HG03064 (cell line): ENCODE measurements around the gene HMG20B.

Source experiments
- ATAC-seq: cut with Tn5 transposase; IDR thresholded peaks from one replicate; pipeline ENCODE4 v1.9.1; 2021; ENCODE audit warnings: low read depth; ENCODE audit not compliant: unreplicated experiment

HMG20B gene

GRCh38 chr19:3617463-3617862 lies 44.7 kb downstream of the HMG20B start:
- no peak for ATAC-seq

GRCh38 chr19:3618144-3618810 lies 45.5 kb downstream of the HMG20B start:
- ATAC-seq, result no peak

- no peak for ATAC-seq
Measured at GRCh38 chr19:3618811-3619630, 46.3 kb downstream of the HMG20B start.

GRCh38 chr19:3619631-3620012 lies 46.9 kb downstream of the HMG20B start:
- no peak for ATAC-seq

GRCh38 chr19:3620145-3620816 lies 47.5 kb downstream of the HMG20B start:
- no peak for ATAC-seq

- ATAC-seq, result no peak
Measured at GRCh38 chr19:3620817-3621547, 48.2 kb downstream of the HMG20B start.

- ATAC-seq, result no peak
Measured at GRCh38 chr19:3621689-3622088, 48.9 kb downstream of the HMG20B start.

GRCh38 chr19:3622224-3622623 lies 49.5 kb downstream of the HMG20B start:
- no peak for ATAC-seq

- no peak for ATAC-seq
Measured at GRCh38 chr19:3623716-3624115, 51.0 kb downstream of the HMG20B start.

- ATAC-seq, result peak; percentile 15
Measured at GRCh38 chr19:3625996-3626472, 53.3 kb downstream of the HMG20B start.

GRCh38 chr19:3626473-3627350 lies 54.0 kb downstream of the HMG20B start, which contains the start of gene CACTIN:
CACTIN (minus strand) TSS chr19:3626790; CDS start chr19:3626762, 28 bp downstream.
- ATAC-seq, result peak; percentile 71

- ATAC-seq, result no peak
Measured at GRCh38 chr19:3627351-3627723, 54.6 kb downstream of the HMG20B start.
